ENCODE results near the gene KIR3DL1. TPM values are rescaled to one million over a fixed set of nuclear protein-coding genes. Genes with fewer than 3 reads are reported as not detected.
"Not testable (repeated sequence)": the region's sequence is repeated elsewhere in the genome, so short reads cannot be mapped to it uniquely, and the experiment has no call there.

Gene KIR3DL1
- not detected for total RNA-seq

GRCh38 chr19:54816251-54816650 is at the start of gene KIR3DL1:
KIR3DL1 (plus strand) TSS chr19:54816468.
- DNase-seq (ENCODE audit: low read depth in 2 of 3, low spot score in 2 of 3) = not testable (repeated sequence)

- DNase-seq (ENCODE audit: low read depth in 2 of 3, low spot score in 2 of 3) = not testable (repeated sequence)
Observed at GRCh38 chr19:54769646-54770045, 46.6 kb upstream of the KIR3DL1 start, which contains the start of gene KIR2DL1. KIR2DL1 (plus strand) TSS chr19:54769793; CDS start chr19:54769851, 58 bp downstream.

GRCh38 chr19:54770511-54770910 is 45.8 kb upstream of the KIR3DL1 start:
- not testable (repeated sequence) for DNase-seq (ENCODE audit: low read depth in 2 of 3, low spot score in 2 of 3)

- DNase-seq (ENCODE audit: low read depth in 2 of 3, low spot score in 2 of 3) = not testable (repeated sequence)
Observed at GRCh38 chr19:54771018-54771960, 45.0 kb upstream of the KIR3DL1 start.

- DNase-seq (ENCODE audit: low read depth in 2 of 3, low spot score in 2 of 3) = not testable (repeated sequence)
Observed at GRCh38 chr19:54772666-54773065, 43.6 kb upstream of the KIR3DL1 start.

- DNase-seq (ENCODE audit: low read depth in 2 of 3, low spot score in 2 of 3) = not testable (repeated sequence)
Observed at GRCh38 chr19:54775095-54775815, 41.0 kb upstream of the KIR3DL1 start.

- DNase-seq (ENCODE audit: low read depth in 2 of 3, low spot score in 2 of 3) = not testable (repeated sequence)
Observed at GRCh38 chr19:54775830-54776229, 40.4 kb upstream of the KIR3DL1 start.

GRCh38 chr19:54777851-54778250 is 38.4 kb upstream of the KIR3DL1 start:
- not testable (repeated sequence) for DNase-seq (ENCODE audit: low read depth in 2 of 3, low spot score in 2 of 3)

- DNase-seq (ENCODE audit: low read depth in 2 of 3, low spot score in 2 of 3) = not testable (repeated sequence)
Observed at GRCh38 chr19:54778896-54779295, 37.4 kb upstream of the KIR3DL1 start.

- DNase-seq (ENCODE audit: low read depth in 2 of 3, low spot score in 2 of 3) = not testable (repeated sequence)
Observed at GRCh38 chr19:54782916-54783315, 33.4 kb upstream of the KIR3DL1 start.

- not testable (repeated sequence) for DNase-seq (ENCODE audit: low read depth in 2 of 3, low spot score in 2 of 3)
Observed at GRCh38 chr19:54786091-54786723, 30.1 kb upstream of the KIR3DL1 start.

GRCh38 chr19:54788154-54788553 is 28.1 kb upstream of the KIR3DL1 start:
- DNase-seq (ENCODE audit: low read depth in 2 of 3, low spot score in 2 of 3) = peak in 1 of 3 donors; percentile 4

GRCh38 chr19:54790711-54791110 is 25.6 kb upstream of the KIR3DL1 start:
- DNase-seq (ENCODE audit: low read depth in 2 of 3, low spot score in 2 of 3) = no peak

GRCh38 chr19:54791476-54791875 is 24.8 kb upstream of the KIR3DL1 start:
- DNase-seq (ENCODE audit: low read depth in 2 of 3, low spot score in 2 of 3) = no peak

- DNase-seq (ENCODE audit: low read depth in 2 of 3, low spot score in 2 of 3) = peak in 2 of 3 donors; percentile 12 to 53
Observed at GRCh38 chr19:54792814-54793213, 23.5 kb upstream of the KIR3DL1 start.

- DNase-seq (ENCODE audit: low read depth in 2 of 3, low spot score in 2 of 3) = peak in 2 of 3 donors; percentile 19 to 60
Observed at GRCh38 chr19:54795758-54796157, 20.5 kb upstream of the KIR3DL1 start.

- no peak for DNase-seq (ENCODE audit: low read depth in 2 of 3, low spot score in 2 of 3)
Observed at GRCh38 chr19:54803410-54803809, 12.9 kb upstream of the KIR3DL1 start, which contains the start of gene KIR2DL4. KIR2DL4 (plus strand) TSS chr19:54803610; CDS start chr19:54803652, 42 bp downstream.

GRCh38 chr19:54804101-54804500 is 12.2 kb upstream of the KIR3DL1 start:
- DNase-seq (ENCODE audit: low read depth in 2 of 3, low spot score in 2 of 3) = no peak

GRCh38 chr19:54804571-54804970 is 11.7 kb upstream of the KIR3DL1 start:
- DNase-seq (ENCODE audit: low read depth in 2 of 3, low spot score in 2 of 3) = no peak

- DNase-seq (ENCODE audit: low read depth in 2 of 3, low spot score in 2 of 3) = no peak
Observed at GRCh38 chr19:54805665-54806515, 10.4 kb upstream of the KIR3DL1 start.
